Activated CD8-positive, alpha-beta T cell treated with anti-CD3 and anti-CD28 coated beads for 36 hours (primary cell): ENCODE results near the gene CHST12. TPM values are rescaled to one million over a fixed set of nuclear protein-coding genes. Genes with fewer than 3 reads are reported as not detected.
"Not testable (repeated sequence)": the region's sequence is repeated elsewhere in the genome, so short reads cannot be mapped to it uniquely, and the experiment has no call there.

ENCODE experiments used
- ATAC-seq: fragments of 200-7000 bp; cut with Tn5 transposase; one replicate; pipeline ENCODE4 v1.10.0; 2021; ENCODE audit warnings: mild to moderate bottlenecking, moderate library complexity
- CTCF ChIA-PET: fragments of 350-600 bp; sonication (Branson Sonifier 250); formaldehyde crosslinking; loops from one replicate; lab custom pipeline; 2021; ENCODE audit warnings: antibody characterized with exemption; lab: Charles Lee
- POLR2A ChIA-PET: fragments of 350-600 bp; sonication (Branson Sonifier 250); formaldehyde crosslinking; loops from one replicate; lab custom pipeline; 2021; ENCODE audit warnings: antibody characterized with exemption; lab: Charles Lee
- DNase-seq: peaks from one replicate; pipeline ENCODE4 v3.0.0-alpha.2; 2020
- H3K27ac Mint-ChIP-seq: one replicate; pipeline ENCODE4 v1.8.0; 2021; ENCODE audit warnings: mild to moderate bottlenecking, mixed read lengths
- H3K27me3 Mint-ChIP-seq: one replicate; pipeline ENCODE4 v1.8.0; 2021; ENCODE audit warnings: mixed read lengths
- H3K36me3 Mint-ChIP-seq: one replicate; pipeline ENCODE4 v1.8.0; 2021; ENCODE audit warnings: low read depth, mixed read lengths
- H3K4me1 Mint-ChIP-seq: one replicate; pipeline ENCODE4 v1.8.0; 2021; ENCODE audit warnings: low read depth, mixed read lengths
- H3K4me3 Mint-ChIP-seq: one replicate; pipeline ENCODE4 v1.8.0; 2021; ENCODE audit warnings: mild to moderate bottlenecking, moderate library complexity, mixed read lengths
- H3K9me3 Mint-ChIP-seq: one replicate; pipeline ENCODE4 v1.8.0; 2021; ENCODE audit warnings: mixed read lengths
- CTCF ChIP-seq: fragments of 200-600 bp; IDR thresholded peaks from one replicate; pipeline ENCODE4 v1.8.0; 2022; ENCODE audit warnings: antibody characterized with exemption, mild to moderate bottlenecking
- intact Hi-C: fragments of 100-400 bp; cut with micrococcal nuclease; formaldehyde crosslinking; loops from one replicate; pipeline ENCODE4 v1.10.0; 2022
- total RNA-seq, 2 experiments: library from RNA; stranded (reverse); gene quantifications; one replicate each; pipeline ENCODE4 v1.2.3, GENCODE V29; 2021

Gene CHST12
- total RNA-seq, 2 experiments from 2014 or later = 2.9 to 4.7 TPM

DNA sequence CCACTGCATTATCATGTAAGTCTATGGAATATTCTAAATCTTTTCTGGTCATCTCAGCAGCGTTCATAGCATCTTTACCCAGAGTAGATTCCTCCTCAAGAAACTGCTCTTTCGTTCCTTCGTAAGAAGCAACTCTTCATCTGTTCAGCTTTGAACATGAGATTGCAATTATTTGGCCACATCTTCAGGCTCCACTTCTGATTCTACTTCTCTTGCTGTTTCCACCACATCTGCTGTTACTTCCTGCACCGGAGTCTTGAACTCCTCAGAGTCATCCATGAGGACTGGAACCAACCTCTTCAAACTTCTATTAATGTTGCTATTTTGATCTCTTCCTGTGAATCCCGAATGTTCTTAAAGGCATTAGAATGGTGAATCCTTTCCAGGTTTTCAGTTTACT lies 12.7 kb downstream of the CHST12 start:
- no peak for DNase-seq
- Mint-ChIP-seq H3K9me3 (no peaks in the 10 kb centered on the region), H3K36me3 (peaks cover 3% of the 10 kb centered on the region), H3K27me3 (no peaks in the 10 kb centered on the region), H3K4me1 (peaks cover 49% of the 10 kb centered on the region), H3K27ac (no peak overlapping the region), H3K4me3 (no peak overlapping the region)
- TF ChIP-seq CTCF = no peak
- ChIA-PET POLR2A (interaction anchor here (3.0 kb wide), 1 partner anchor 10 kb away, joined by 18 read pairs; no protein-coding TSS in a partner anchor), CTCF (no interaction called here)
- intact Hi-C loops = no loop called here
- ATAC-seq = no peak

DNA sequence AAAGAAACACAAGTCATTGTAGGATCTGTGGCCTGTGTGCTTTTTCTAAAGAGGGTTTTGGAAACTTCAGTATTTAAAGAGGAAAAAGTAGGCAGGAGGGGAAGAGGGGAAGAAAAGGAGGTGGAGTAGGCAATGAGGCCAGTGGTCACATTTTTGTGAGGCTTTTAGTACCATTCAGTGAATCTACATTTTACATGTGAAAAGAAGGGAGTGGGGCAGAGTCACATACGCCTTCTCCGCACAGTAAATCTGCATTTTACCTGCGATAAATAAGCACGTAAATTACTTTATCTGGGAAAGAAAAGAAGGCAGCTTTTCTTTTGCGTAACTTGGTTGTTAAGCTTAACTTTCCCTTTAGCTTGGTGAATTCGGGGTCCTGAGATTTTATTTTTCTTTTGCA lies 13.2 kb downstream of the CHST12 start:
- CTCF ChIA-PET = interaction anchor here (1.4 to 1.7 kb wide), 2 partner anchors 12 to 52 kb away, joined by 3 to 5 read pairs; no protein-coding TSS in a partner anchor
- peaks cover 49% of the 10 kb centered on the region for H3K4me1 Mint-ChIP-seq
- intact Hi-C loops = no loop called here

DNA sequence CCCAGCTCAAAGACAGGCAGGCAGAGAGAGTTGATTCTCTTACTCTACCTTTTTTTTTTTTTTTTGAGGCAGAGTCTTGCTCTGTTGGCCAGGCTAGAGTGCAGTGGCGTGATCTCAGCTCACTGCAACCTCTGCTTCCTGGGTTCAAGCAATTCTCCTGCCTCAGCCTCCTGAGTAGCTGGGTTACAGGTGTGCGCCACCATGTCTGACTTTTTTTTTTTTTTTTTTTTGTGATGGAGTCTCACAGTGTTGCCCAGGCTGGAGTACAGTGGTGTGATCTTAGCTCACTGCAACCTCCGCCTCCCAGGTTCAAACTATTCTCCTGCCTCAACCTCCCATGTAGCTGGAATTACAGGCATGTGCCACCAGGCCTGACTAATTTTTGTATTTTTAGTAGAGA lies 13.8 kb downstream of the CHST12 start:
- H3K9me3 Mint-ChIP-seq, H3K27me3 Mint-ChIP-seq, intact Hi-C loops, H3K4me3 Mint-ChIP-seq, DNase-seq, H3K27ac Mint-ChIP-seq, H3K36me3 Mint-ChIP-seq, ATAC-seq: not testable (repeated sequence)
- peaks cover 44% of the 10 kb centered on the region for H3K4me1 Mint-ChIP-seq
- CTCF ChIA-PET = interaction anchor here (1.4 to 1.8 kb wide), 3 partner anchors 11 to 51 kb away, joined by 3 to 6 read pairs (median 5); no protein-coding TSS in a partner anchor
- POLR2A ChIA-PET = interaction anchor here (0.7 to 3.0 kb wide), 2 partner anchors 11 to 63 kb away, joined by 3 to 18 read pairs; partner anchors contain the start of gene EIF3B

More for the DNA sequence above, 13.2 kb downstream of the CHST12 start:
- H3K36me3 Mint-ChIP-seq = peaks cover 3% of the 10 kb centered on the region
- H3K27me3 Mint-ChIP-seq = no peaks in the 10 kb centered on the region
- no peaks in the 10 kb centered on the region for H3K9me3 Mint-ChIP-seq
- no peak overlapping the region for H3K27ac Mint-ChIP-seq
- DNase-seq = no peak
- POLR2A ChIA-PET = interaction anchor here (3.0 kb wide), 1 partner anchor 10 kb away, joined by 18 read pairs; no protein-coding TSS in a partner anchor
- ATAC-seq = no peak
- TF ChIP-seq CTCF = no peak
- no peak overlapping the region for H3K4me3 Mint-ChIP-seq

- peaks cover 3% of the 10 kb centered on the region for H3K36me3 Mint-ChIP-seq
- peak; percentile 87 for DNase-seq
- ATAC-seq = peak; percentile 82
- peak overlapping the region; percentile 57 for H3K27ac Mint-ChIP-seq
- no peaks in the 10 kb centered on the region for H3K9me3 Mint-ChIP-seq
- TF ChIP-seq CTCF = no peak
- peaks cover 37% of the 10 kb centered on the region for H3K4me1 Mint-ChIP-seq
- H3K27me3 Mint-ChIP-seq = no peaks in the 10 kb centered on the region
- ChIA-PET POLR2A (interaction anchor here (0.7 to 3.0 kb wide), 2 partner anchors 12 to 64 kb away, joined by 3 to 18 read pairs; partner anchors contain the start of gene EIF3B), CTCF (interaction anchor here (0.8 to 1.8 kb wide), 6 partner anchors 10 to 191 kb away, joined by 3 to 7 read pairs (median 4); partner anchors contain the start of gene CHST12)
- no peak overlapping the region for H3K4me3 Mint-ChIP-seq
- intact Hi-C loops = no loop called here
These were observed 14.6 kb downstream of the CHST12 start for GRCh38 chr7:2417981-2418481.

DNA sequence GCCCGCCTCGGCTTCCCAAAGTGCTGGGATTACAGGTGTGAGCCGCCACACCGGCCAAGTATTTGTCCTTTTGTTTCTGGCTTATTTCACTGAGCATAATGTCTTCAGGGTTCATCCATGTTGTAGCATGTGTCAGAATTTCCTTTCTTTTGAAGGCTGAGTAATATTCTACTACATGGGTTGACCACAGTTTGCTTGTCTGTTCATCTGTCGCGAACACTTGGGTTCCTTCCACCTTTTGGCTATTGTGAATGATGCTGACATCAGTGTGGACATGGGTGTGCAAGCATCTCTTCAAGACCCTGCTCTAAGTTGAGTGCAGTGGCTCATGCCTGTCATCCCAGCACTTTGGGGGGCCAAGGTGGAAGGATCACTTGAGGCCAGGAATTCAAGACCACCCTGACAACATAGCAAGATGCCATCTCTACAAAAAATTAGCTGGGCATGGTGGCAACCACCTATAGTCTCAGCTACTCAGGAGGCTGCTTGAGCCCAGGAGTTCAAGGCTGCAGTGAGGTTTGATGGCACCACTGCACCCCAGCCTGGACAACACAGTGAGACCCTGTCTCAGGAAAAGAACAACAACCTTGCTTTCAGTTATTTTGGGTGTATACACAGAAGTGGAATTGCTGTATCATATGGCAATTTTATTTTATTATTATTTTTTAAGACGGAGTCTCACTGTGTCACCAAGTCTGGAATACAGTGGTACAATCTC lies 17.0 kb downstream of the CHST12 start:
- CTCF ChIA-PET = interaction anchor here (0.9 kb wide), 1 partner anchor 11 kb away, joined by 3 read pairs; no protein-coding TSS in a partner anchor
- intact Hi-C loops = no loop called here
- Mint-ChIP-seq H3K4me3 (no peak overlapping the region), H3K27me3 (no peaks in the 10 kb centered on the region), H3K36me3 (peaks cover 3% of the 10 kb centered on the region), H3K27ac (no peak overlapping the region), H3K9me3 (no peaks in the 10 kb centered on the region), H3K4me1 (peaks cover 28% of the 10 kb centered on the region)
- POLR2A ChIA-PET = interaction anchor here (1.2 kb wide), 1 partner anchor 15 kb away, joined by 3 read pairs; no protein-coding TSS in a partner anchor
- TF ChIP-seq CTCF = no peak
- peak; percentile 49 for ATAC-seq
- peak; percentile 26 for DNase-seq
